MG63 (cell line): ENCODE measurements around the gene CAV1. TPM values are rescaled to one million over a fixed set of nuclear protein-coding genes. Genes with fewer than 3 reads are reported as not detected.

Source experiments
- DNase-seq: peaks from one replicate; pipeline ENCODE4 v3.0.0-alpha.2; 2020
- H3K27me3 ChIP-seq: fragments of 250-450 bp; sonication (Bioruptor Pico); 2 replicates; pipeline ENCODE4 v1.5.1; 2020; ENCODE audit warnings: mild to moderate bottlenecking, moderate library complexity
- H3K36me3 ChIP-seq: fragments of 250-450 bp; sonication (Bioruptor Pico); 2 replicates; pipeline ENCODE4 v1.5.1; 2020; ENCODE audit warnings: mild to moderate bottlenecking, moderate library complexity
- H3K4me3 ChIP-seq: fragments of 250-450 bp; sonication (Bioruptor Pico); 2 replicates; pipeline ENCODE4 v1.5.1; 2020; ENCODE audit warnings: mild to moderate bottlenecking, moderate library complexity
- H3K9me3 ChIP-seq: fragments of 250-450 bp; sonication (Bioruptor Pico); 2 replicates; pipeline ENCODE4 v1.5.1; 2020; ENCODE audit warnings: mild to moderate bottlenecking, moderate library complexity
- total RNA-seq: library from RNA; depleted of rRNA; stranded (reverse); fragments of >200 nt; shearing (Covaris generic); gene quantifications from 2 replicates; pipeline ENCODE4 v1.2.3, GENCODE V29; 2014; ENCODE audit warnings: low replicate concordance; rRNA removed

The CAV1 gene
- total RNA-seq, 1 experiment from 2014 or later, result 287 TPM

GRCh38 chr7:116597384-116597783 is 72.5 kb downstream of the CAV1 start:
- no peaks in the 10 kb centered on the region for H3K9me3 ChIP-seq
- no peak overlapping the region for H3K4me3 ChIP-seq
- no peaks in the 10 kb centered on the region for H3K36me3 ChIP-seq
- DNase-seq, result no peak
- H3K27me3 ChIP-seq, result no peaks in the 10 kb centered on the region

- DNase-seq, result no peak
- no peak overlapping the region for H3K4me3 ChIP-seq
- H3K9me3 ChIP-seq, result no peaks in the 10 kb centered on the region
- H3K36me3 ChIP-seq, result no peaks in the 10 kb centered on the region
- H3K27me3 ChIP-seq, result no peaks in the 10 kb centered on the region
Observed at GRCh38 chr7:116598278-116598677, 73.4 kb downstream of the CAV1 start.

- no peaks in the 10 kb centered on the region for H3K36me3 ChIP-seq
- no peaks in the 10 kb centered on the region for H3K9me3 ChIP-seq
- no peak for DNase-seq
- H3K4me3 ChIP-seq, result no peak overlapping the region
- no peaks in the 10 kb centered on the region for H3K27me3 ChIP-seq
Observed at GRCh38 chr7:116598861-116599260, 74.0 kb downstream of the CAV1 start.

GRCh38 chr7:116601426-116601825 is 76.6 kb downstream of the CAV1 start:
- no peak overlapping the region for H3K4me3 ChIP-seq
- H3K27me3 ChIP-seq, result no peaks in the 10 kb centered on the region
- no peaks in the 10 kb centered on the region for H3K36me3 ChIP-seq
- H3K9me3 ChIP-seq, result no peaks in the 10 kb centered on the region
- no peak for DNase-seq

GRCh38 chr7:116607299-116607698 is 82.5 kb downstream of the CAV1 start:
- DNase-seq, result no peak

DNA sequence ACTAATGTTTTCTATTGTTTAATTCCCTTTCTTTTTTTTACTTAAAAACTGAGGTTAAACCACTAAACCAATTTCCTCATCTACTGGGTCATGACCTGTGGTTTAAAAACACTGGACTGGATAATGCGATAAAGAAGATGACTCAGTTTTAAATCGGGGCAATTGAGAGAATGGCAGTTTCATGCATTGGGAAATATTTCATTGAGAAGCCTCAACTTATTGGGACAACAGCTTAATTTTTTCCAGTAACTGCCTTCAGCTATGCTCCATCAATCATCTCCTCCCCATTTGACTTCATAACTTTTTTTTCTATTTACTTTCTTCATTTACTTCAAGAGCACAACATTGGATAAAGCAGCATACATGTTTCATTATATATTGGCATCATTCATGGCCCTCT is 85.4 kb downstream of the CAV1 start:
- Histone ChIP-seq H3K4me3 (no peak overlapping the region), H3K9me3 (no peaks in the 10 kb centered on the region), H3K27me3 (no peaks in the 10 kb centered on the region), H3K36me3 (no peaks in the 10 kb centered on the region)
- DNase-seq, result no peak

More at GRCh38 chr7:116607299-116607698, 82.5 kb downstream of the CAV1 start:
- no peaks in the 10 kb centered on the region for H3K36me3 ChIP-seq
- H3K4me3 ChIP-seq, result no peak overlapping the region
- H3K9me3 ChIP-seq, result no peaks in the 10 kb centered on the region
- H3K27me3 ChIP-seq, result no peaks in the 10 kb centered on the region

DNA sequence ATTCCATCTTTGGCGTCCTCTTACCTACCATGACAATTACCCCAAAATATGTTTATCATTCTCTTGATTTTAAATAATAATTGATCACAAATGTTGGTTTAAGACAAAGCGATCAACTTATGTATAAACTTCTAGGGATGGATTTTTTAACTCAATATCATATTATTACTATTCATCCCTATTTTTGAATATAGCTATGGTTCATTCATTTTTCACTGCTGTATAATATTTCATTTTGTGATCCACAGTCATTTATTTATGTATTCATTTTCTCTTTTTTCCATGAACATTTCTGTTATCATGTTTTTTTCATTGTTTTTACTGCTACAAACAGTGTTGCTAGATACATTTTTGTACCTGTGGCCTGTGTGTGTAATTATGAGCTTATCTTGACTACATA is 85.9 kb downstream of the CAV1 start:
- Histone ChIP-seq H3K9me3 (no peaks in the 10 kb centered on the region), H3K27me3 (no peaks in the 10 kb centered on the region), H3K4me3 (no peak overlapping the region), H3K36me3 (no peaks in the 10 kb centered on the region)
- DNase-seq, result no peak

Other genes starting within 250 kb of the CAV1 start
- gene CAV2, start 25.3 kb upstream of the CAV1 start, total RNA-seq, result 55.9 and 58.1 TPM in 2 replicates
- gene MET, start 147.2 kb downstream of the CAV1 start, total RNA-seq, result 46.7 and 49.4 TPM in 2 replicates